Suprapubic skin (tissue), 3 donors: ENCODE results near the gene GNL3.

Experiments
- CTCF ChIP-seq, 2 donors: fragments of 200-600 bp in 1 of 2; fragments of 450-650 bp in 1 of 2; sonication (generic) in 1 of 2; IDR thresholded peaks; one replicate each; pipeline ENCODE4 v1.5.1; 2016 to 2019; ENCODE audit warnings: antibody characterized with exemption in 2 of 2, mild to moderate bottlenecking in 1 of 2, moderate library complexity in 1 of 2
- EP300 ChIP-seq: sonication (generic); formaldehyde crosslinking; IDR thresholded peaks from one replicate; pipeline ENCODE4 v1.6.1; 2017; ENCODE audit warnings: antibody characterized with exemption
- POLR2A ChIP-seq, 2 donors: fragments of 450-650 bp; IDR thresholded peaks; one replicate each; pipeline ENCODE4 v1.6.1; 2017; ENCODE audit warnings: antibody characterized with exemption in 2 of 2, mild to moderate bottlenecking in 2 of 2, moderate library complexity in 2 of 2

- TF ChIP-seq CTCF (IDR thresholded peaks at IDR 0.05) (no peak), POLR2A (IDR thresholded peaks at IDR 0.05) (no peak), EP300 (no peak)
Measured at GRCh38 chr3:52681596-52681995, 4.2 kb upstream of the GNL3 start.
